HS-5 (cell line): Measurements from ENCODE around the gene PDE2A.
A peak's percentile ranks its signal among the peaks of the same experiment; 100 is the strongest.

Source experiments
- DNase-seq: peaks from one replicate; pipeline ENCODE4 v3.0.0-alpha.2; 2012; ENCODE audit warnings: low read depth

PDE2A gene

DNA sequence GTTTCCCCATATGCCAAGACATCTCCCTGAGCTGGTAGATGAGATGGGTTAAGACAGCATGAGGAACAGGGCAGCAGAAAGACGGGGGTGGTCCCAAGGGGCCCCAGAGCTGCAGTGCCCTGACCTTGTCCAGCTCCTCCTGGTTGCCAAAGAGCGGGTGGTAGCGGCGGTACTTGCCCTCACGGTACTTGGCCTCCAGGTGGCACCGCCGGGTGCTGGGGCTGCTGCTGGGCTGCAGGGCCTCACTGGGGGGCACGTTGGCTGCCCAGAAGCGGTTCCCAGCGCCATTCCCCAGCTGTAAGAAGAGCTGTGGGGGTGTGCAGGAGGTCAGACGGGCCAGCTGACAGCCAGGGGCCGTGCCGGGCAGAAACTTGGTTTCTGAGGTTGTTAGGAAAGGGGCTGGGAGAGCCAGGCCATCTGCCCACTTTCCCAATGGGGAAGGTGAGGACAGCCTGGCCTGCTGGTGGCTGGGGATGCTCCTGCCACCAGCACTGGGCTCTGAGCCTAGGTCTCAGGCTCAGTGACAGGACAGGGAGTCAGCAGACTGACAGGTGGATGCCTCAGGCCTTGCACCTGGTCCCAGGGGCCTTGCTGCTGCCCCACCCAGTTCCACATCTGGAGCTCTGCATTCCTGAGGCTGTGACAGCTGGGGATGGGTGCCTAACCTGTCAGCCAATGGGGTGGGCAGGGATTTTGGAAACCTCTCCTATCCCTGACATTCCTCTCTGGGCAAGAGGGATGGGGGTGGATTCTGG is 30.0 kb upstream of the PDE2A start:
- DNase-seq: no peak

DNA sequence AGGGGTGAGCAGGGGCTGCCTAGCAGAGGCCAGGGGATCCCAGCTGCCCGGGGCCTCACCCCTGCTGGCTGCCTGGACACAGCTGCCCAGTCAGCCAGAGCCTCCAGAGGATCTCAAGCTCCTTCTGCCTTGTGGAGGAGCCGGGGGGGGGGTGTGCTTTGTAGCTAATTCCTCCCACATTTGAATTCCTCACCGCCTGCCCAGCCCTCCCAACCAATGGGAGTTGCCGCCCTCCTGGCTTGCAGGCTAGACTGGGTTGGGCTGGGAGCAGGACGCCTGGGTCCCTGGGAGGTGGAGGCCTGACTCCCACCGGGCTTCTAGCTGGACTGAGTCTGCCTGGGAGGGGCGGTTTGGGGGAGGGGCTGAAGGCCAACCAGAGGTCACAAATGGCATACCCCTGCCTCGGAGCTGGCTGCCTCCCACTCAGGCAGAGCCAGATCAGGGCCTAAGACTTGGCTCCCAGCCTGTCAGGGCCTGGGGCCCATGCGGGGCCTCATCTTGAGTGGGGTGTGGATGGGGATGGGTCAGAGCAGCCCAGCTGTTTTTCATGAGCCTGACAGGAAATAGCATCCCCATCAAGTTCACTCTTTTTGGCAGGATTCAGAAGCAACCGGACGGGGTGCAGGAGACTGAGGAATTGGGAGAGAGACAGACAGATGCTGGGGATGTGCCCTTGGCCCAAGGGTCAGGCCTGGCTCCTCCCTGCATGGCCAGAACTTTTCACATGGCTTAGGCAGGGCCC is 29.2 kb upstream of the PDE2A start:
- DNase-seq: no peak

DNA sequence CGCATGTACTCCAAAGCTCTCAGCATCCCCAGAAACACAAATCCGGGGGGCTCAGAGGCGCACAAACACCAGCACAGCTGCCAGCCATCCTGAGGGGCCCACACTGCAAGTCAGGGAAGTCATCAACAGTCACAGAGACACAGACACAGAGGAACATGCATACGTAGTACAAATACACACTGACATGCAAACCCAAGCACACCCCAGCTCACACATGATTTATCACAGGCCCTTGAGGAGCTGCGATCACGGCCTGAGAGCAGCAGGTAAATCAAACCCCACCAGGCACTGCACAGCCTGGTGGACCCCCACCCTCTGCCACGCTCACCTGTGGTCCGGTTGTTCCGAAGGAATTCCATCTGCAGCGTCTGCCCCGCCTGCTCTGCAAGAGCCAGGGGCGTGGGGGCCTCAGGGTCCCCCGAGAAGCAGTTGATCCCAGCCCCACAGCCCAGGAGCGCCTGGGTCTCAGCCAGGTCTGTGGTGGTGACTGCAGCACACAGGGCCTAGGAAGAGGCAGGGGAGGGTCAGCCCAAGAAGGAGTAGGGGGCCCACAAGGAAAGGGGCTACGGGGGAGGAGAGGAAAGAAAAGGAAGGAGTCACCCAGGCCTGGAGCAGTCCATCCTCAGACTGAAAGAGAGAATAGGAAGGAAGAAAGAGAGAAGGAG is 28.5 kb upstream of the PDE2A start:
- no peak for DNase-seq

DNA sequence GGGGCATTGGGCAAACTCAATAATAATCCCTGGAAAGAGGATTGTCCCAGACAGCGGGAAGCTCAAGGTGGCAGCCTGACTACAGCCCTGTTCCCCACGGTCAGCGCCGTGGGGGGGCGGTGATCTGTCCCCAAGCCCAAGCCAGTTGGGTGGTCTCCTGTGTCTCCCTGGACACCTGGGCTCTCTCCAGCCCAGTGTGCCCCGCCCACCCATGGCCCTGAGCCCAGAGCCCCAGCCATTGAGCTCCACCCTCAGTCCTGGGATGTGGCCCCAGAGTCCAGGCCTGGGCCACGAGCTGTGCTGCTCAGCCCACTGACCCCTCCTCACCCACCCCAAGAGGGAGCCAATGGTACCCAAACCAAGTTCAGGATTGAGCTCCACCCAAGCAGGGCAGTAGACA is 27.9 kb upstream of the PDE2A start:
- DNase-seq: no peak

DNA sequence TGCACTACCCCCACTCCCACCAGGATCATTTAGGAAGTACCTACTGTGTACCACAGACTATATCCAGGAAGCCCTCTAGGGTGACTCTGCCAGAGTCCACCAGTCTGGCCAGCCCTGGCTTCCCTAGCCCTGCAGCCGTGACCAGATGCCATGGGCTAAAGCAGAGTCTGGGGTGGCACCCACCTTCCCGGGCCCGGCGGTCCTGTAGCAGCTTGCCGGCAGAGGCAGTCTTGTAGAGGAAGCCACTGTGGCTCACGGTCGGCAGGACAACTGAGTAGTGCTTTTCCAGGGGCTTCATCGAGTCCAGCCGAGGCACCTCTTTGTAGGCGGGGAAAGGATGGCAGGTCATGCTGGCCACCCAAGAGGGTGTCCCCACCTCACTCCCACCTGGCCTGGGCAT is 27.2 kb upstream of the PDE2A start:
- DNase-seq: no peak

DNA sequence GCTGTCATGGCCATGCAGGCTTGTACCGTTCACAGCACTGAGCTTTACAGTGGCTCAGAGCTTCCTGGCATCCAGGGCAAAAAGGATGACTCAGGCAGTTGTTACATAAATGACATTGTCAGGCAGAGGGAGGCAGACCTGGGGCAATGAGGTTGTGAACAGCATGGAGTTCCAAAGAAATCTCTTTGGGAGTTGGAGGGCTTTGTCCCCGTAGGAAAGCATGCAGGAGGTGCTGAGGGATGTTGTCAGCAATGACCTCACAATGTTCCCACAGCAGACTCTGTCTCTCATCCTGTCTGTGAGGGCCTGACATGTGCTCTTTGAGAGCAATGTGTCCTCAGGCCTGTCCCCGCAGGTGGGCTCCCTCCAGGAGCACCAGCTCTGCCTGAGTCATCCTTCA is 25.9 kb upstream of the PDE2A start:
- DNase-seq: no peak

DNA sequence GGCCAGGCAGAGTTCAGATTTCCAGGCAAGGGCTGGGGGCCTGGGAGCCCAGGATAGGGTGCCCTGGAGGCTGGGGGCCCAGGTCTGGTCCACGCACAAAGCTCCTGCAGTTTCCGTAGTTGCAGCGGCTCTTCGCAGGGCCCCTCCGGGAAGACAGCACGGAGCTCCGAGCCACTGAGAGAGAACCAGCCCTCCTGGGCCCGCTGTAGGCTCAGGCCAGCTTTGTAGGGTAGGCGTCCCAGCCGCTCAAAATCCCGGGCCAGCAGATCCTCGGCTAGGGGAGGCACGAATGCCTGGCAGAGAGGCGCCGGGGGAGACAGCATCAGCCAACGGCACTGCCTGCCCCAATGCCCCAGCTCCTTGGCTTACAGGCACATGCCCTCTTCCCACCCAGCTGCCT is 23.6 kb upstream of the PDE2A start:
- no peak for DNase-seq

DNA sequence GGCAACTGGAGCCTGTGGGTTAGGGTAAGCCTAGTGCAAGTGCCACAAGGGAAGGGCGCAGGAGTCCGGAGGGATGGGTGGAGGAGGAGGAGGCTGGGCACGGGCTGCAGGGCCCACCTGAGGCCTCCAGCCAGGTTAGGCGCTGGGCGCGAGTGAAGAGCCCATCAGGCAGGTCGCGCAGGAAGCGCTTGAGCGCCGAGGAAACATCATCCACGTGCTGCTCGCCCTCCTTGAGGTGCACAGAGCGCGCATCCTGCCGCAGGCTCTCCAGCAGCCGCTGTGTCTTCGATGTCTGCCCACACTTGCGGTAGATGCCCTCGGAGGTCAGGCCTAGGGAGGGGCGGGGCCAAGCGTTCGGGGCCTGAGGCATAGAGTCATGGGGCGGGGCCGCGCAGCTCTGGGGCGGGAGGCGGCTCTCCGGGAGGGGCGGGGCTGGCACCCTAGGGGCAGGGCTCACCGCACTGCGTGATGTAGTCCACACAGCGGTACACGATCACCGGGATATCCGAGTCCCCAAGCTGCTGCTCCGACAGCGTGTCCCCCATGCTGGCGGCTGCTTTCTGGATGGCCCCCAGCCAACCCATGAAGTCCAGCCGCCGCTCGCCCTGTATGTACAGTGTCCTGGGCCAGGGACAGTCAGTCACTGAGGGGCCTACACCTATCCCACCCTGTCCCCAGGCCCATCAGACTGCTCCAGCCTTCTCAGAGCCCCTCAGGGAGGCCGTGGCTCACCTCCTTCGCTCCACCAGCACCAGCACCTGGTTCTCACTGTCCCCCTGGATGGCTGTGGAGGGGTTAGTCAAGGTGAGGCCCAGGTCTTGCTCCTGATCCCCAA is 22.9 kb upstream of the PDE2A start:
- DNase-seq: no peak

DNA sequence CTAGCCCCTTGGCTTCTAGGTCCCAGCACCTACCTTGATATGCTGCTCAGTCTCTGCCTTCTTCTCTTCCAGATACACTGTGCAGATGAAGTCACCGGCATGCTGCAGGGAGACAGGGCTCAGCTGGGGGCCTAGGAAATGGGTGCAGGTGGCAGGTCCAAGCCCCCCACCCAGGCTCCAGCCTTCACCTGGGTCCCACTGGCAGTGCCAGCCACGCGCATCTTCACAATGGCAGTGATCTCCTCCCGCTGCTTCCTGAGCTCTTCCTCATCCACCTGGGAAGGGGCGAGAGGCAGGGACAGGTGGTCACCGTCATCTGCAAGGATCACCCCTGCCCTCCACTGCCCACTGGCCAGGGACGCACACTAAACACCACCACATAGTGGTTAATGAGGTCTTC is 21.1 kb upstream of the PDE2A start:
- no peak for DNase-seq

DNA sequence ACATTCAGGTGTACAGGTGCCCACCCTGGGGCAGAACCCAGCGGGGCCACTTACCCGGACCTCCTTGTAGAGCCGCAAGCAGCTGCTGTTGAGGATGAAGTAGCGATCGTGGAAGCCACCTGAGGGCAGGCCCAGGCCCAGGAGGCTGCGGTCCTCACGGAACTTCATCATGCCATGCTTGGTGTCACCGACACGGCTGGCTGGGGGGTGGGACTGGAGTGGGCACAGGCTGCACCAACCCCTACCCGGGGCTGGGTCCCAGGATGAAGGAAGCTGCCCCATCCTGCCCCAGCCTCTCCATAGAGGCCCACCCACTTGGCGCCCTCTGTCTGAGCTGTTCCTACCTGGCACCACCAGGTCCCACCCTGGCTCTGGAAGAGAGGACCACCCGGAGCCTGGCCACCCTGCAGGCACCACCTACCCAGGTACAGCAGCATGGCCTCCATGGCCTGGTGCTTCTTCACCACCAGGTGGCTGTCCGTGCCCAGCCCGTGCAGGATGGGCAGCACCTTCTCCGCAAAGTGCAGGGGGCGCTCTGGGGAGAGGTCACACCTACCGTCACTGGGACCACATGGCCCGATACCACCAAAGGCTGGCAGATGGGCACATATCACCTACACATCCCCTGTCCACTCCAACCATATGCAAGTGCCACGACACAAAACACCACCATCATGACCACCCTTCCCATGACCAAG is 19.2 kb upstream of the PDE2A start:
- no peak for DNase-seq

DNA sequence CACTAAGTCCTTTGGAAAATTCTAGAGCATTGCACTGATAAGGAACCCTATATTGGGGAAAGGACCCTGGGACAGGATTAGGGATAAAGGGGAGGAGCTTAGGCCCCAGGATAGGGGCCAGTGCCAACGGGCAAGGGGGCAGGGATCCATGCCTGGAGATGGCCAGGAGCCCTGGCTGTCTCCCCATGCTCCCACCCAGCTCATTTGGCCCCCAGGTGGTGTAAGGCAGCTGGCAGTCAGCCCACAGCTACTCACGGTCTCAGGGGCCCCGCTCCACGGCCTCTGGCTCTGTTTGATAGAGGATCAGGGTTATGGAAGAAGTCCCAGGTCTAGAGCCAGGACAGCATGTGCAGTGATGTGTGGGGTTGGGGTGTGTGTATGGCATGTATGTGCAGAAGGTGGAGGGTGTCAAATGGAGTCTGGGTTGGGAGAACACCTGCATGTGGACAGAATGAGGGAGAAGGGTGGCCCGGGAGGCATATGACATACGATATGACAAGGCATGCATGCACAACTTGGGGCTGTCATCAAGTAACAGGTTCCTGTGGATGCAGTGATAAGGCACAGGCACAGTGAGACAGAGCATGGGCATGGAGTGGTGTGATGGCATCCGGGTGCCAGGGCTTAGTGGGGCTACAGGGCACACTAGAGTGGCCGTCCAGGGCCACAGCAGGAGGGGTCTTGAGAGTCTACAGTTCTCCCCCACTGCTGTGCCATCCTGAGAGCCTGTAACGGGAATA is 18.4 kb upstream of the PDE2A start:
- DNase-seq: no peak

DNA sequence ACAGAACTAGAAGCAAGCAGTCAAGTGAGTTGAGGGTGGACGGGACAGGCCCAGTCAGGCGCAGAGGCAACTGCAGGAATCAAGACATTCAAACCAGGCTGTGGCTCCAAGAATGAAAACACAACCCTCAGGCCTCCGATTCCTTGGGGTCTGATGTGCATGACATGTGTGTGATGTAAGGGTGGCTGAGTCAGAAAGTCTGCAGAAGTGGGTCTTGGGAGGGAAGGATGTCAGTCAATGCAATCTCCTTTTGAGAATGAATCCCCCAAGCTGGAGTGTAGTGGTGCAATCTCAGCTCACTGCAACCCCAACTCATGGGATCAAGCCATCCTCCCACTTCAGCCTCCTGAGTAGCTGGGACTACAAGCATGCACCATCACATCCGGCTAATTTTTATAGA is 15.9 kb upstream of the PDE2A start:
- no peak for DNase-seq

DNA sequence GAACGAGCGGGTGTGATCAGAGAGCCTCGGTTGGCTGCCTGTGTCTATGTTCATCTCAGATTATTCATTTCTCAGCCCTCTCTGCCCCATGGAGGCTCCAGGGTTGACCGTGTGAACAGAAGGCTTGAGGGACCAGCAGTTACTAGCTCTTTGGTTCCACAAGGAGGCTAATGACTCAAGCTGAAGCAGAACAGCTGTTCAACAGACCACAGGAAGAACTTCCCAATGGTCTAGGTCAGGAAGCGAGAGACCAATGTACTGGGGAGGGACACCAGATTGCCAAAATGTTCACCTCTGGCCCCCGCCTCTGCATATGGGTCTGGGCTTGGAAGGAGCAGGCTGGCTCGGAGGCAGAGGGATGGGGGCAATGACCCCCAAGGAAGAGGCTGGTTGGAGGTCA is 14.7 kb upstream of the PDE2A start:
- DNase-seq: no peak

DNA sequence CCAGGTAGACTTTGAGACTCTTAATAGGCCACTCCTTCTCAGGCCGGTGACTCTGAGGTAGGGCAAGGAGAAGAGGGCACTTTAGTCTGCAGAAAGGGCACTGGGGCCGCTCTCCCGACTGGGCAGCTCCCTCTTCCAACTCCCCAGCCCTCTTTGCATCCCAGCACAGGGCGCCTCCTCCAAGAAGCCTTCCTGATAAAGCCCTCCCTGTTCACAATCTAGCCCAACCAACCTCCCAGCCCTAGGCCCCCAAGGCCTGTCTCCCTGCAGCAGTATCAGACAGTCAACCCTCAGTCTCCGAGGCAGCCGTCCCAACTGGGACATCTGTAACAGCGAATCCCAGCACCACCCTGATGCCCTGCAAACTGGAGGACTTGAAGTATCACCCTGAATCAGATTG is 14.3 kb upstream of the PDE2A start:
- no peak for DNase-seq

DNA sequence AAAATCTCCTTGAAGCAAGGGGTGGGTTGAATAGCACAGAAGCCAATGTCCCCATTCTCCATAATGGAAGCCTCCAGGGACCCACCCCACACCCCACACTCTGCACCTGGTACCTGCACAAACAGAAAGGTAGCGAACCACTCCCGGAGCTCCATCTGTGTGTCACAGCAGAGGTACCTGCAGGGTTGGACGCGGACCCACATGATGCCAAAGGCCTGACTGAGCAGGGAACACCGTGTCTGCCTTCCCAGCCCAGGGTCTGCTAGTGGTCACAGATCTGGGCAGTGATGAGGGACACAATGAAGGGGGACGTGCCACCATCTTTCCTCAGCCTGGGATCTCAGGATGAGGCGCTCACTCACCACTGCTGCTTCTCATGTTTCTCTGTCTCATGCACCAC is 13.1 kb upstream of the PDE2A start:
- DNase-seq: no peak

DNA sequence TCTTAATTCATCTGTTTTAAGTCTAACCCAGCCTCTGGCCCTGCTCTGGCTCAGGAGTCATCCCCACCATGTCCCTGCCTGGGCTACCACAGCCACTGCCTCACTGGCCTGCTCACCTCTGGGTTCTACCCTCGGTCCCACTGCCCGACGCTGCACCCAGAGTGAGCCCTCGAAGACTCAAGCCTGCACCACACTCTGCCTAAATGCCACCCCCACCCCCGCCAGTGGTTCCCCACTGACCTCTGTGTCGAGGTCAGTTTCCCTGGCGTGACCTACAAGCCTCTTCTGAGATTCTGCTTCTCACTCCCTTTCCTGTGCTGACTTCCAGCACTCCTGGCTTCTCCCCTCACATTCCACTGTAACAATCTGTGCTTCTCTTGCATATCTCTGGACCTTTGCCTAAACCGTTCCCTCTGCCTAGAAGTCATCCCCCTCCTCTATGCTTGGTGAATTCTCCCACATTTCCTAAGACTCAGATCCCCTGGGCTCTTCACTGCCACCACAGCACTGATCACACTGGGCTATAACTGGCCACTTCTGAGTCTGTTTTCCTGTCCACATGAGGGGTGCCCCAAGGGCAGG is 12.5 kb upstream of the PDE2A start:
- no peak for DNase-seq

DNA sequence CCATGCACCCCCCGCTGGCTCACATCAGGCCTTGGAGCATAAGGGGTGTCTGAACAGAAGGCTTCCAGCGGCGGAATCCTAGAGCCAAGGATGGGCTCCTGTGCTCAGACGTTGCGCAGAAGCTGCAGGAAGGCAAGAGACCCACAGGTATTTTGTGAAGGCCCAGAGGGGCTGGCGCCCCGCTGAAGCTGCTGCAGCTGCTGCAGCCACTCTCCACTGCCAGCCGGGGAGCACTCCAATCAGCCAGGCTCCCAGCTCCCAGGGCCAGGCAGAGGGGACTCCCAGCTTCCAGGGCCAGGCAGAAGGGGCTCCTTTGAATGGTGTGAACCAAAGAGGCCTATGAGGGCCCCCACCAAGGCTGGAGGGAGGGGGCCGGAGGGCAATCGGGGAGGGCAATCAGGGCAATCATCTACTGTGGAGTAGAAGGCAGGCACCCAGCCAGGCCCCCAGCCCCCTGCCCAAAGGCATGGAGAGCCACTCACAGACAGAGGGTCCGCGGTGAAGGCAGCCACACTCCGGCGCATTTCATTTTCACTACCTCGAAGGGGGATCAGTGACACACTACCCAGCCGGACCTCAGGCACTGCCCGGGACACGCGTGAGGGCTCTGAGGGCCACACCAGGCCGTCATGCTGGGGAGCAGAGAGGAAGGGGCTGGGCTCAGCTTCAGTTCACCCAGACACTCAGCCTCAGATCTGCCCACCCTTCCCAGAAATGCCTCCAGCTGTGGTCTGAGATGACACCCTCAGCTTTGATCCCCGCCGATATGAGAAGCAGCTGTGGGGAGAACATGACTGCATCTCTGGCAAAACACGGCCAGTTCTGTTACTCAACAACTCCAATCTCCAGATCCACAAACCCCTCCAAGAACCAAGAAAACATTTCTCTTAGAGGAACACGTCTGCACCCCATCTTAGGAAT is 11.6 kb upstream of the PDE2A start:
- DNase-seq: no peak

DNA sequence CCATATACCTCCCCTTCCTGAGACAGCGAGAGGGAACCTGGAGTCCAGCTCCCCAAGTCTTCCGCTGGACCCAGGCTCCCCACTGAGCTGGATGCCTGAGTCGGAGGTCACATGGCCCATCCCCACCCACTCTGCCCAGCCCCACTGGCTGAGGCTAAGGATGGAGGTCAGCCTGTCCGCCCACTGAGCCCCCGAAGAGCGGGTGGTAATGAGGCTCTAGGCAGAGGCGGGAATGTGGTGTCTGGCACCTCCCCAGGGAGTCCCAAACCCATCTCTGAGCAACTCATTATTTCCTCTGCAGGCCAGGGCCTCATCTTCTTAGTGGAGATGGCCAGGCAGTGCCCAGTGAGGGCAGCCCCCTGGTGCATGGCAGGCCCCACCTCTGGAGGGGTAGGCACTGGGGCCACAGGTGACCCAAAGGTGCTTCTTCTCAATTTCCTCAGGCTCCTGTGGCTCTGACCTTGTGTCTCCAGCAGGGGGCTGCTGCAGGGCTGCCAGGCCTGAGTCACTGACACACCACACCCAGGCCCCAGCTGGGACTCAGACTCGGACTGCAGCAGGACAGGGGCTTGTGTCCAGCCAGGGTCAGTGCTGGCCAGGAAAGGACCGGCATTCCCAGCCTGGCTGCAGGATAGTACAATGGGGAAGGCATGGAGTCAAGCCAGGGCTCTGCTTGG is 10.2 kb upstream of the PDE2A start:
- peak; percentile 24 for DNase-seq

DNA sequence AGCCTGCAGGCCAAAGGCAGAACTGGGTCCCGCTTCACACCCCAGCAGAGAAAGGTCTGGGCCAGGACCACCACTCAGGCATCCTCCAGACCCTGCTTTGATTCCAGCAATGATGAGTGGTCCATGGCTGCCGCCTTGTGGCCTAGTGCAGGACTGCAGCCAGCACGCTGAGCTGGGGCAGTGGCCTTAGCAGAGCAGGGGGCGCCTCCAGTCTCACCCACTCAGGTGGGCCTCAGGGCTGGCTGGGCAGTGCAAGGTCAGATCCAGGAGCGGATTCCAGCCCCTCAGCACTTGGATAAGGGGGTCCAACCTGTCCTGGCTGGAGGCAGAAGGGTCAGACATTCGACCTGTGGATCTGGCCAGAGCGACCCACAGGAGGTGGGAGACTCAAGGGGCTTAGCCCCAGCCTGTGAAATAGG is 9.6 kb upstream of the PDE2A start:
- DNase-seq: no peak
